ENCODE data around the gene SSTR4.

DNA sequence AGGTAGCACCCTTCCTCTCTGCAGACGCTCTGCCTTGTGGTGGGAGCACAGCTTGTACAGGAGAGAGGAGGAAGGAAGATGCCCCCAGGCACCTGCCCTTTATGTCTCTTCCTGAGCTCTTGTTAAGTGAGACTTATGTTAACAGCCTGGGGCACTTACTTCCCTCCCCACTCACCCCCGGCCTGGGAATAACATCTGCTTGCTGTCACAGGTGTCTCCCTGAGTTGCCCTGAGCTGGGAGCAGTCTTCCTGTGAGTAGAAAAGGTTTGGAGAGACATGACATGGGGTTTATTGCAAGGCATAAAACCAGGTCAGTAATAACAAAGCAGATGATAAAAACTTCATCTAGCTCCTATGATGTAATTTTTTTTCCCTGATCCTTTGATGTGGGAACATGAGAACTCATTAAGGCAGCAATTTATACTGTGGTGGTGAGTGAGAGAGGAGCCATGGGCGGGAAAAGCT, 1.9 kb downstream of the SSTR4 start:
- TF ChIP-seq, protein P1, sequence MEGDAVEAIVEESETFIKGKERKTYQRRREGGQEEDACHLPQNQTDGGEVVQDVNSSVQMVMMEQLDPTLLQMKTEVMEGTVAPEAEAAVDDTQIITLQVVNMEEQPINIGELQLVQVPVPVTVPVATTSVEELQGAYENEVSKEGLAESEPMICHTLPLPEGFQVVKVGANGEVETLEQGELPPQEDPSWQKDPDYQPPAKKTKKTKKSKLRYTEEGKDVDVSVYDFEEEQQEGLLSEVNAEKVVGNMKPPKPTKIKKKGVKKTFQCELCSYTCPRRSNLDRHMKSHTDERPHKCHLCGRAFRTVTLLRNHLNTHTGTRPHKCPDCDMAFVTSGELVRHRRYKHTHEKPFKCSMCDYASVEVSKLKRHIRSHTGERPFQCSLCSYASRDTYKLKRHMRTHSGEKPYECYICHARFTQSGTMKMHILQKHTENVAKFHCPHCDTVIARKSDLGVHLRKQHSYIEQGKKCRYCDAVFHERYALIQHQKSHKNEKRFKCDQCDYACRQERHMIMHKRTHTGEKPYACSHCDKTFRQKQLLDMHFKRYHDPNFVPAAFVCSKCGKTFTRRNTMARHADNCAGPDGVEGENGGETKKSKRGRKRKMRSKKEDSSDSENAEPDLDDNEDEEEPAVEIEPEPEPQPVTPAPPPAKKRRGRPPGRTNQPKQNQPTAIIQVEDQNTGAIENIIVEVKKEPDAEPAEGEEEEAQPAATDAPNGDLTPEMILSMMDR (IDR thresholded peaks at IDR 0.05) = no peak
- no peak for TF ChIP-seq ZFX (IDR thresholded peaks at IDR 0.05; ENCODE audit: borderline replicate concordance)
